Endometrial microvascular endothelial cells (primary cell): ENCODE results near the gene DVL1. TPM values are rescaled to one million over a fixed set of nuclear protein-coding genes. Genes with fewer than 3 reads are reported as not detected.

Experiments
- in situ Hi-C: cut with HindIII; loops from 2 replicates; pipeline ENCODE4 v1.10.0; 2017; ENCODE audit warnings: low sequenced_read_pairs, low pct_unique_long_range_greater_than_20kb; ENCODE audit errors: inconsistent ontology term
- total RNA-seq: library from RNA; depleted of rRNA; stranded (reverse); fragments of >200 nt; gene quantifications from one replicate; pipeline ENCODE4 v1.2.3, GENCODE V29; 2015; ENCODE audit errors: inconsistent ontology term

DVL1 gene
- total RNA-seq, 1 donor from 2014 or later = 41.8 TPM

DNA sequence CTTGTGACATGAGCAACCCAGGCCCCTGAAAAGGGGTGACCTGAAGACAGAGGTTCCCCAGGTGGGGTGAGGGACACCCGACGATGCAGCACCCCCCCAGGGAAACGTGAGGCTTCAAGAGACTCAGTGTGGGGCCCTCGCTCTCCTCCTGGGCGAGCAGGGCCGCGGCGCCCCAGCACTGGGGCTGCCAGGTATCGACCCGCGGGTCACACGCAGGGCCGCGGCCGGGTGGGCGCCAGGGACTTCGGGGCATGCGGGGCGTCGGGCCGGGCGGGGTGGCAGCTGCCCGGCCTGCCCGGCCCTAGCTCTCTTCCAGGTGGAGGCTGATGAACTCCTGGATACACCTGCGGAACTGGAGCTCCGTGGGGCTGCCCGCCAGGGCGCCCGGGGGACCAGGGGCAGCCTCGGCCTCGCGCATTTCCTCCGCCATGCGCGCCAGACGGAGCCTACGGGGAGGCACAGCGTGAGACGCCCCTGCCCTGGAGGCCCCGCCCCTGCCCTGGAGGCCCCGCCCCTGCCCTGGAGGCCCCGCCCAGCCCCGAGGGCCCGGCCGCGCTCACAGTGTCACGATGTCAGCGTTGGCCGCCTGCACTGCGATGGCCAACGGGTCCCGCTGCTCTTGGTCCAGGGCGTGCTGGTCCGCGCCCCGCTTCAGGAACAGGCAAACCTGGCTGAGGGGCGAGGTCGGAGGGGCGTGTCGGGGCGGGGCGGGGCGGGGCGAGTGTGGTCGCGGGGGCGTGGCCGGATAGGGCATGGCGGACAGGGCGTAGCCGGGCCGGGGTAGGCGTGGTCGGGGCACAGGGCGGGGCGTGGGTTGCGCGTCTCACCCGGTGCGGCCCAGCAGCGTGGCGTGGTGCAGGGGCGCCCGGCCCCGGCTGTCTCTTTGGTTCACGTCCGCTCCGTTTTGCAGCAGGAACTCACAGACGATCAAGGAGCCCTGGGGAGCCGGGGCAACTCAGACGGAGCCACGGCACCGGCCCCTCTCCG, 55.7 kb downstream of the DVL1 start:
- in situ Hi-C loops = no loop called here

DNA sequence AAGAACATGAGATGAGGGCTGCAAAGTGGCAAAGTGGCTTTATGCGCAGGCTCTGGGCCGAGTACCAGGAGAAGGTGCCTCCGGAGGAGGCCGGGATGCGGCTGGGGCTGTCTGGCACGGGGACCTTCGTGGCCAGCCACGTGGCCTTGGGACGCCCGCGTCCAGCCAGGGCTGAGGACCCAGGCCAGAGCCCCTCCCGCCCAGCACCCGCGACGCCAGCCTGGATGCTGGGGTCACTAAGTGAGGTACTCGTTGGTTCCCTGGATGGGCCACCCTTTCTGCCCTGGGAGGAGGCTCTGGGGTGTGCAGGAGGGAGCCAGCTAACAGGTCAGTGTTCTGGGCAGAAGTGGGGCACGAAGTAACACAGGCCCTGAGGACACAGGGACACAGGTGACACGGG, 56.4 kb downstream of the DVL1 start:
- in situ Hi-C loops = no loop called here

DNA sequence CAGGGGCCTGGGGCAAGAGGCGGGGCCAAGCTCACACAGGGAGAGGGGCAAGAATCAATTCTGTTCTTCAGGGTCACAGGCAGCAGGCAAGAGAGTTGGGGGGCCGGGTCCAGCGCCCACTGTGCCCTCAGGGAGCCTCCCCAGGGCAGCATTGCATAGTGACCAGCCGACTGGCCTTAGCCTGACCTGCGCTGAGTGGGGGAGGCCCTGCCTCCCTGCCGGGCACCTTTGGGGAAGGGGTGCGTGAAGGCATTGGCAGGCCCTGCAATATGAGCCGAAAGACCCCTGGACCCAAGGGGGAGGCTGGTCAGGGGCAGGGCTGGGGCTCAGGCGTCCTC, 56.8 kb downstream of the DVL1 start:
- in situ Hi-C loops = no loop called here

DNA sequence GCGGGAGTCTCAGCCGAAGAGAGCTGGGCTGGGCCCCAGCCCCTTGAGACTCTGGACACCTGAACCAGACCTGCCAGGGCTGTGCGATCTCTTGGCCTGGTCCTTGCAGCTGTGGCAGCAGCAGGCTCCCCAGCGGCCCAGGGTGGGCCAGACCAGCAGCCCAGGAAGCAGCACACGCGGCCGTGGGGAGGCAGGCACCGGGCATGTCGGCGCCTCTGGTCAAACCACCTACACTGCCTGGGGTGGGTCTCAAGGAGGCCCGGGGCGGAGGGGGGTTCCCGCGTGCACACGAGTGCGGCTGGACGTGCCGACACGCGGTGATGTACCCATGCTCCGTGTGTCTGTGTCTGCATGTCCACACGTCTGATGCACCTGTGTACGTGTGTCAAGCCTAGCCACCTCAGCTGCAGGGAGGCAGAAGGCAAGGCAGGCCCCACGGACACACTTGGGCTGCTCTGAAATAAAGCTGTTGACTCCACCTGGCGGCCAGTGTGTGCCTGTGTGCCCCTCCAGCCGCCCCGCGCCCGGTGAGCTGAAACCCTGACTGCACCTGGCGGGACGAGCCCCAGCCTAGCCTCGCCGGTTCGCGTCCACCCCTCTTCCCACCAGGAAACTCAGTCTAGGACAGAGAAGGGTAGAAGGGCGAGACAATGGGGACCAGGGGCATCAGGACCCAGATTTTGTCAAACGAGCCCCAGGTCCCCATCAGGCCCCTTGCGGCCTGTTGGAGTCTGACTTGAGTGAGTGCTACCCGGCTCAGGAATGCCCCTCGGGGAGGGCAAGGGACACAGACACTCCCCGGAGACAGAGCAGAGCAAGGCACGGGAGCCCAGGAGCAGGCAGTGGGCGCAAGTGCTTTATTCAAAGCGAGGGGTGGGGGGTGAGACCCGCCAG, 57.4 kb downstream of the DVL1 start:
- in situ Hi-C loops = no loop called here

DNA sequence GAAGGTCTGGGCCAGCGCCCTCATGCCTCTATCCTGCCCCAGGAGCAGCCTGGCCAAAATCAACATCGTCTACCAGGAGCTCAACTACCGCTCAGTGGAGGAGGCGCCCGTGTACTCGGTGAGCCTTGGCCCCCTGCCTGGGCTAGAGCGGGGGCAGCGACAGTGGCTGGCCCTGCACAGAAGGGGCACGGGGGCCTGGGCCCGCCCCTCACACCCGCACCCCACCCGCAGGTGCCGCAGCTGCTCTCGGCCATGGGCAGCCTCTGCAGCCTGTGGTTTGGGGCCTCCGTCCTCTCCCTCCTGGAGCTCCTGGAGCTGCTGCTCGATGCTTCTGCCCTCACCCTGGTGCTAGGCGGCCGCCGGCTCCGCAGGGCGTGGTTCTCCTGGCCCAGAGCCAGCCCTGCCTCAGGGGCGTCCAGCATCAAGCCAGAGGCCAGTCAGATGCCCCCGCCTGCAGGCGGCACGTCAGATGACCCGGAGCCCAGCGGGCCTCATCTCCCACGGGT, 58.1 kb downstream of the DVL1 start:
- in situ Hi-C loops = no loop called here

DNA sequence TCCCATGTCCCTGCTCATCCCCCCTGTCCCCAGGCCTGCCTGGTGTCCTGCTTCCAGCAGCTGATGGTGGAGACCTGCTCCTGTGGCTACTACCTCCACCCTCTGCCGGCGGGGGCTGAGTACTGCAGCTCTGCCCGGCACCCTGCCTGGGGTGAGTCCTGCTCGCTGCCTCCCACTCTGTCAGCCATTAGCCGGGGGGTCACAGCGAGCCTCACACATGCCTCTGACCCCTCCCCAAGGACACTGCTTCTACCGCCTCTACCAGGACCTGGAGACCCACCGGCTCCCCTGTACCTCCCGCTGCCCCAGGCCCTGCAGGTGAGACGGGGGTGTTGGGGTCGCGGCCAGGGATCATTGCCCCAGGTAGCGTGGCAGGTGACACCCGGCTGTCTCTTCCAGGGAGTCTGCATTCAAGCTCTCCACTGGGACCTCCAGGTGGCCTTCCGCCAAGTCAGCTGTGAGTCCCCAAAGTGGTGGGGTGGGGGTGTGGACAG, 58.9 kb downstream of the DVL1 start:
- in situ Hi-C loops = no loop called here

DNA sequence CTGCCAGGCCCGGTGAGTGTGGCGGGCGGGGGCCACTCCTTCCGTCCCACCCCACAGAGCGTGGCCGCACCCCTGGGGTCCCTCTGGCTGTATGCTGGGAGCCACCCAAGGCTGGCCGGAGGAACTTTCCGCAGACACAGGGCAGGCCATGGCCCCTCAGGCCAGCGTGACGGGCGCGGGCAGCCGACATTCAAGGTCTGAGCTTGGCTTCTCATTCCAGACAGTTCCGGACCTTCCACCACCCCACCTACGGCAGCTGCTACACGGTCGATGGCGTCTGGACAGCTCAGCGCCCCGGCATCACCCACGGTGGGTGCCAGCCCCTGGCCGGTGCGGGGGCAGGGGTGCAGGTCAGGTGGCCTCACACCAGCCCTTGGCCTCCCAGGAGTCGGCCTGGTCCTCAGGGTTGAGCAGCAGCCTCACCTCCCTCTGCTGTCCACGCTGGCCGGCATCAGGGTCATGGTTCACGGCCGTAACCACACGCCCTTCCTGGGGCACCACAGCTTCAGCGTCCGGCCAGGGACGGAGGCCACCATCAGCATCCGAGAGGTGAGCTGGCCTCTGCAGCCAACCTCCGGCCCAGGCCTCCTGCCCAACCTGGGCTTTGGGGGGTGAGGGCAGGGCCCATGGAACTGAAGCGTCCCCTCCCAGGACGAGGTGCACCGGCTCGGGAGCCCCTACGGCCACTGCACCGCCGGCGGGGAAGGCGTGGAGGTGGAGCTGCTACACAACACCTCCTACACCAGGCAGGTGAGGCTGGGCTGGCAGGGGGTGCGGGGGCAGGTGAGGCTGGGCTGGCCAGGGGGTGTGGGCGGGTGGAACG, 61.7 kb downstream of the DVL1 start:
- in situ Hi-C loops = no loop called here

DNA sequence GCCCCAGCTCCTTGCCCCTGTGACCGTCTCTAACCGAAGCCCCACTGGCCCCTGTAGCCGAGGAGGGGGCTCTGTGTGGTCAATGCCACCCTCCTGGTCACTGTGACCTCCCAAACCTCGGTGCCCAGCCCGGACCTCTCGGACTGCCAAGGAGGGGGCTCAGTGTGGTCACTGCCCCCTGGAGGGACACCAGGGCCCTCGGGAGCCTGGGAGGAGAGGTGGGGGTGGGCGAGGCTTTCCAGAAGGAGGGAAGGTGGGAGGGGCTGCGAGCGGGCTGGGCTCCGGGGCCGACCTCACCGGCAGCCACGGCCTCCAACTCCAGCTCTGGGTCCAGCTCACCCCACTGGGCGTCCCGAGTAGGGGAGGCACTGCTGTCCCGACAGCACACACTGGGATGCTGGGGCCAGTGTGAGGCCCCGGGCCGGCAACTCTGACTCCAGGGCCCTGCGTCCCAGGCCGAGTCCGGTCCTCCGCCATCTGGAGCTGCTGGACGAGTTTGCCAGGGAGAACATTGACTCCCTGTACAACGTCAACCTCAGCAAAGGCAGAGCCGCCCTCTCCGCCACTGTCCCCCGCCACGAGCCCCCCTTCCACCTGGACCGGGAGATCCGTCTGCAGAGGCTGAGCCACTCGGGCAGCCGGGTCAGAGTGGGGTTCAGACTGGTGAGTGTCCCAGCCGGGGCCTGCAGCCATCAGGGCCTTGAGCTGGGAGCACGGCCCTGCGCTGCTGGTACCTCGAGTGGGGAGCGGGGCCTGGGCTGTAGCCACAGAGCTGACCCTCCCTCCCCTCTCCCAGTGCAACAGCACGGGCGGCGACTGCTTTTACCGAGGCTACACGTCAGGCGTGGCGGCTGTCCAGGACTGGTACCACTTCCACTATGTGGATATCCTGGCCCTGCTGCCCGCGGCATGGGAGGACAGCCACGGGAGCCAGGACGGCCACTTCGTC, 62.6 kb downstream of the DVL1 start:
- in situ Hi-C loops = no loop called here

DNA sequence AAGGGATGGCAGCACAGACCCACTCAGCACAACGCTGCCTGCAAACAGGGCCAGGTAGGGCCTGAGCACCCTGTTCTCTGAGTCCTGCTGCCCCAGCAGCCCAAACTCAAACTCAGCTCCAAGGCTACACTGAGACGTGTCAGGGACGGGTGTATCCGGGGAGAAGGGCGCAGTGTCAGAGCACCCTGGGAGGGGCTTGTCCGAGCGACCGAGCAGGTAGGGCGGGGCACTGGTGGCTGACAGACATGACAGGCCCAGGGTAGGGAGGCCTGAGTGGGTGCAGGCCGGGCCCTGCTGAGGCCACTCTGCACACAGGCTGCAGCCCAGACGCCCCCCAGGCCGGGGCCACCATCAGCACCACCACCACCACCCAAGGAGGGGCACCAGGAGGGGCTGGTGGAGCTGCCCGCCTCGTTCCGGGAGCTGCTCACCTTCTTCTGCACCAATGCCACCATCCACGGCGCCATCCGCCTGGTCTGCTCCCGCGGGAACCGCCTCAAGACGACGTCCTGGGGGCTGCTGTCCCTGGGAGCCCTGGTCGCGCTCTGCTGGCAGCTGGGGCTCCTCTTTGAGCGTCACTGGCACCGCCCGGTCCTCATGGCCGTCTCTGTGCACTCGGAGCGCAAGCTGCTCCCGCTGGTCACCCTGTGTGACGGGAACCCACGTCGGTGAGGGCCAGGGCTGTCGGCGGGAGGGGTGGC, 63.5 kb downstream of the DVL1 start:
- in situ Hi-C loops = no loop called here

Other genes with a start within 250 kb of the DVL1 start
- 22.3 TPM for gene C1orf159, start 233.3 kb downstream of the DVL1 start, total RNA-seq
- not detected for gene TTLL10, start 175.5 kb downstream of the DVL1 start, total RNA-seq
- not detected for gene TNFRSF18, start 142.8 kb downstream of the DVL1 start, total RNA-seq
- not detected for gene TNFRSF4, start 135.3 kb downstream of the DVL1 start, total RNA-seq
- gene SDF4, start 117.4 kb downstream of the DVL1 start, total RNA-seq = 186 TPM
- 23.9 TPM for gene B3GALT6, start 117.2 kb downstream of the DVL1 start, total RNA-seq
- not detected for gene C1QTNF12, start 102.7 kb downstream of the DVL1 start, total RNA-seq
- gene UBE2J2, start 75.6 kb downstream of the DVL1 start, total RNA-seq = 47.6 TPM
- under 0.01 TPM for gene SCNN1D, start 69.0 kb downstream of the DVL1 start, total RNA-seq
- 28.7 TPM for gene ACAP3, start 41.5 kb downstream of the DVL1 start, total RNA-seq
- 21.4 TPM for gene PUSL1, start 40.8 kb downstream of the DVL1 start, total RNA-seq
- 99.3 TPM for gene INTS11, start 24.8 kb downstream of the DVL1 start, total RNA-seq
- 31.2 TPM for gene CPTP, start 24.6 kb downstream of the DVL1 start, total RNA-seq
- gene TAS1R3, start 18.1 kb downstream of the DVL1 start, total RNA-seq = under 0.01 TPM
- 4.0 TPM for gene MXRA8, start 9.1 kb upstream of the DVL1 start, total RNA-seq
- gene AURKAIP1, start 25.8 kb upstream of the DVL1 start, total RNA-seq = 153 TPM
- gene CCNL2, start 49.9 kb upstream of the DVL1 start, total RNA-seq = 85.4 TPM
- 180 TPM for gene MRPL20, start 57.9 kb upstream of the DVL1 start, total RNA-seq
- 2.0 TPM for gene ANKRD65, start 71.9 kb upstream of the DVL1 start, total RNA-seq
- 27.5 TPM for gene VWA1, start 86.3 kb upstream of the DVL1 start, total RNA-seq
- under 0.01 TPM for gene ATAD3C, start 100.3 kb upstream of the DVL1 start, total RNA-seq
- 34.4 TPM for gene ATAD3B, start 122.3 kb upstream of the DVL1 start, total RNA-seq
- gene ATAD3A, start 162.7 kb upstream of the DVL1 start, total RNA-seq = 67.8 TPM
- 1.0 TPM for gene TMEM240, start 191.2 kb upstream of the DVL1 start, total RNA-seq
- gene SSU72, start 225.4 kb upstream of the DVL1 start, total RNA-seq = 95.1 TPM